PC-3 (cell line): ENCODE results near the gene DDX5. TPM values are rescaled to one million over a fixed set of nuclear protein-coding genes. Genes with fewer than 3 reads are reported as not detected.

Experiments used
- ATAC-seq: fragments of 200-7000 bp; cut with Tn5 transposase; 2 replicates; pipeline ENCODE4 v1.9.1; 2020; ENCODE audit warnings: mild to moderate bottlenecking, moderate library complexity
- Bru-seq: library from RNA; stranded (reverse); fragments of 400-500 nt; gene quantifications from one replicate; lab custom pipeline; 2021; lab: Mats Ljungman, UMichigan
- BruChase-seq, 2 experiments: library from RNA; stranded (reverse); fragments of 400-500 nt; gene quantifications; one replicate each; lab custom pipeline; 2021; lab: Mats Ljungman, UMichigan
- BruUV-seq: library from RNA; stranded (reverse); fragments of 400-500 nt; replicated peaks from 2 replicates; lab custom pipeline; 2021; lab: Mats Ljungman, UMichigan
- CTCF ChIA-PET: fragments of 300-600 bp; sonication (Branson Sonifier 250); formaldehyde crosslinking; loops from one replicate; lab custom pipeline; 2022; ENCODE audit warnings: antibody characterized with exemption; lab: Charles Lee
- POLR2A ChIA-PET: fragments of 300-600 bp; sonication (Branson Sonifier 250); formaldehyde crosslinking; loops from one replicate; lab custom pipeline; 2022; ENCODE audit warnings: antibody characterized with exemption; ENCODE audit not compliant: unreplicated experiment; lab: Charles Lee
- DNase-seq: peaks from one replicate; pipeline ENCODE4 v3.0.0-alpha.2; 2015
- H2AFZ ChIP-seq: fragments of 300-600 bp; sonication (generic); 2 replicates; pipeline ENCODE4 v1.6.0; 2016; ENCODE audit warnings: antibody characterized with exemption, low read length
- H3F3A ChIP-seq: fragments of 300-600 bp; sonication (generic); one replicate; pipeline ENCODE4 v1.6.0; 2017; ENCODE audit warnings: antibody characterized with exemption, low read length, control low read depth, mild to moderate bottlenecking; ENCODE audit not compliant: unreplicated experiment
- H3K27ac ChIP-seq: fragments of 300-600 bp; sonication (generic); 2 replicates; pipeline ENCODE4 v1.5.1; 2016; ENCODE audit warnings: mild to moderate bottlenecking, low read length
- H3K27me3 ChIP-seq: fragments of 300-600 bp; sonication (generic); 2 replicates; pipeline ENCODE4 v1.6.1; 2016; ENCODE audit warnings: low read length, mixed read lengths
- H3K36me3 ChIP-seq: fragments of 300-600 bp; sonication (generic); 2 replicates; pipeline ENCODE4 v1.6.1; 2016; ENCODE audit warnings: low read depth, mixed run types, low read length, mixed read lengths
- H3K4me1 ChIP-seq: fragments of 300-600 bp; sonication (generic); 2 replicates; pipeline ENCODE4 v1.5.1; 2016; ENCODE audit warnings: low read length; ENCODE audit not compliant: insufficient read depth
- H3K4me2 ChIP-seq: fragments of 300-600 bp; sonication (generic); 2 replicates; pipeline ENCODE4 v1.6.0; 2016; ENCODE audit warnings: low read length
- H3K4me3 ChIP-seq: fragments of 300-600 bp; sonication (generic); 2 replicates; pipeline ENCODE4 v1.5.1; 2016; ENCODE audit warnings: mild to moderate bottlenecking, low read length, mixed read lengths
- H3K79me2 ChIP-seq: fragments of 300-600 bp; sonication (generic); 2 replicates; pipeline ENCODE4 v1.6.1; 2017; ENCODE audit warnings: low read length, mixed read lengths
- H3K9ac ChIP-seq: fragments of 300-600 bp; sonication (generic); 2 replicates; pipeline ENCODE4 v1.6.0; 2016; ENCODE audit warnings: mild to moderate bottlenecking, low read length
- H3K9me2 ChIP-seq: fragments of 300-600 bp; sonication (generic); replicated peaks from 2 replicates; pipeline ENCODE4 v1.6.1; 2016; ENCODE audit warnings: mixed run types, low read length, mixed read lengths
- H3K9me3 ChIP-seq: fragments of 300-600 bp; sonication (generic); 2 replicates; pipeline ENCODE4 v1.6.1; 2016; ENCODE audit warnings: low read length, mixed read lengths
- H4K20me1 ChIP-seq: fragments of 300-600 bp; sonication (generic); 2 replicates; pipeline ENCODE4 v1.6.1; 2016; ENCODE audit warnings: low read length, mixed read lengths
- EZH2 ChIP-seq: fragments of 300-600 bp; sonication (generic); IDR thresholded peaks from one replicate; pipeline ENCODE4 v1.6.1; 2017; ENCODE audit warnings: antibody characterized with exemption, mild to moderate bottlenecking, low read length; ENCODE audit not compliant: unreplicated experiment
- EZH2phosphoT487 ChIP-seq: fragments of 300-600 bp; sonication (generic); IDR thresholded peaks from 2 replicates; pipeline ENCODE4 v1.6.1; 2018; ENCODE audit warnings: mild to moderate bottlenecking, antibody characterized with exemption, low read length, borderline replicate concordance
- intact Hi-C: fragments of 100-400 bp; cut with micrococcal nuclease; formaldehyde crosslinking; loops from 2 replicates; pipeline ENCODE4 v1.9.0; 2023
- long read RNA-seq: library from polyadenylated mRNA; unstranded; transcript quantifications from one replicate; pipeline ENCODE4 v2.0.0, GENCODE V29; 2021; ENCODE audit not compliant: unreplicated experiment
- total RNA-seq: library from RNA; depleted of rRNA; stranded (reverse); fragments of >200 nt; gene quantifications from 2 replicates; pipeline ENCODE4 v1.2.3, GENCODE V29; 2014; rRNA removed
- TF ChIP-seq, protein P1 (sequence below): fragments of 300-600 bp; sonication (generic); conservative IDR thresholded peaks from 2 replicates; pipeline ENCODE4 v1.5.1; 2017; ENCODE audit warnings: antibody characterized with exemption, low read depth, mild to moderate bottlenecking, low read length

DDX5 gene
- total RNA-seq (450 and 493 TPM in 2 replicates), Bru-seq, nascent RNA (percentile 100 among the genes with signal in this experiment), BruChase-seq, experiment 1, labeled RNA remaining after a 6-hour chase (percentile 100 among the genes with signal in this experiment), BruChase-seq, experiment 2, labeled RNA remaining after a 2-hour chase (percentile 100 among the genes with signal in this experiment)
- long read RNA-seq, transcript DDX5-201 (13 exons, 2,554 nt), result major isoform, 835 of 1,245 reads
- long read RNA-seq, transcript DDX5-215 (12 exons, 3,558 nt), result minor isoform, 63 of 1,245 reads
- long read RNA-seq, partial matches to known transcripts, result 156 of 1,245 reads
- long read RNA-seq, other reads (novel, unspliced or antisense), result 188 of 1,245 reads

DNA sequence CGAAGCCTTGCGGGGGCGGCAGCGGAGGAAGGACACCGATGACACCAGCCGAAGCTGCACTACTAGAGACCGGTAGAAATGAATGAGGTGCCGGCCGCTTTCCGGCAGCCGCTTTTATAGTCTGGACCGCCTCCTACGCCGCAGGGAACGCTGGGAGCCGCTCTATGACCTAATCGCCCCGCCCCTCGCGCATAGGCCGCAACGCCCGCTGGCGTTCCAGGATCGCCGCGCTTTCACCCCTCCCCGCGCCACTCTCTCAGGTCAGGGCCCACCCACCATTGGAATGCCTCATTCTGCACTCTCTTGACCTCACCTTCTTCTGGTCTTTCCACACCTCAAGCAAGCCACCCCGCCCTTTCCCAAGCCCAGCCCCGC is at the start of gene DDX5:
DDX5 (minus strand) TSS at position 89 of the 375 bp plus-strand sequence. CDS start 170 bp downstream, outside the sequence.
- BruUV-seq, result no TSS peak
- H3K9ac ChIP-seq, result peak within 1 kb of the TSS; percentile 97
- CTCF ChIA-PET, result interaction anchor here (0.5 to 0.6 kb wide), 2 partner anchors 9 to 226 kb away, joined by 3 to 6 read pairs; partner anchors contain the start of gene POLG2
- DNase-seq, result peak; percentile 99
- H4K20me1 ChIP-seq, result peaks cover 62% of the 10 kb centered on the region
- no peaks in the 10 kb centered on the region for H3K9me3 ChIP-seq
- H3K9me2 ChIP-seq, result no peaks in the 10 kb centered on the region
- H3K36me3 ChIP-seq, result peaks cover 56% of the 10 kb centered on the region
- POLR2A ChIA-PET, result interaction anchor here (0.6 to 2.4 kb wide), 7 partner anchors 10 to 551 kb away, joined by 3 to 50 read pairs (median 3); partner anchors contain the start of gene POLG2
- H3K27me3 ChIP-seq, result no peaks in the 10 kb centered on the region
- H3K4me3 ChIP-seq, result peak within 1 kb of the TSS; percentile 86
- peak within 1 kb of the TSS; percentile 90 for H2AFZ ChIP-seq
- peaks cover 24% of the 10 kb centered on the region for H3F3A ChIP-seq
- ATAC-seq, result peak; percentile 72
- H3K79me2 ChIP-seq, result peaks cover 89% of the 10 kb centered on the region
- peak within 1 kb of the TSS; percentile 90 for H3K27ac ChIP-seq
- peaks cover 41% of the 10 kb centered on the region for H3K4me1 ChIP-seq
- intact Hi-C loops, result loop anchor here (1.0 to 5.0 kb wide), 2 partner anchors 9 to 141 kb away; partner anchors contain the start of gene POLG2
- TF ChIP-seq, protein P1, sequence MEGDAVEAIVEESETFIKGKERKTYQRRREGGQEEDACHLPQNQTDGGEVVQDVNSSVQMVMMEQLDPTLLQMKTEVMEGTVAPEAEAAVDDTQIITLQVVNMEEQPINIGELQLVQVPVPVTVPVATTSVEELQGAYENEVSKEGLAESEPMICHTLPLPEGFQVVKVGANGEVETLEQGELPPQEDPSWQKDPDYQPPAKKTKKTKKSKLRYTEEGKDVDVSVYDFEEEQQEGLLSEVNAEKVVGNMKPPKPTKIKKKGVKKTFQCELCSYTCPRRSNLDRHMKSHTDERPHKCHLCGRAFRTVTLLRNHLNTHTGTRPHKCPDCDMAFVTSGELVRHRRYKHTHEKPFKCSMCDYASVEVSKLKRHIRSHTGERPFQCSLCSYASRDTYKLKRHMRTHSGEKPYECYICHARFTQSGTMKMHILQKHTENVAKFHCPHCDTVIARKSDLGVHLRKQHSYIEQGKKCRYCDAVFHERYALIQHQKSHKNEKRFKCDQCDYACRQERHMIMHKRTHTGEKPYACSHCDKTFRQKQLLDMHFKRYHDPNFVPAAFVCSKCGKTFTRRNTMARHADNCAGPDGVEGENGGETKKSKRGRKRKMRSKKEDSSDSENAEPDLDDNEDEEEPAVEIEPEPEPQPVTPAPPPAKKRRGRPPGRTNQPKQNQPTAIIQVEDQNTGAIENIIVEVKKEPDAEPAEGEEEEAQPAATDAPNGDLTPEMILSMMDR, result no peak
- TF ChIP-seq EZH2, result no peak
- no peak for TF ChIP-seq EZH2phosphoT487
- H3K4me2 ChIP-seq, result peak within 1 kb of the TSS; percentile 91

DNA sequence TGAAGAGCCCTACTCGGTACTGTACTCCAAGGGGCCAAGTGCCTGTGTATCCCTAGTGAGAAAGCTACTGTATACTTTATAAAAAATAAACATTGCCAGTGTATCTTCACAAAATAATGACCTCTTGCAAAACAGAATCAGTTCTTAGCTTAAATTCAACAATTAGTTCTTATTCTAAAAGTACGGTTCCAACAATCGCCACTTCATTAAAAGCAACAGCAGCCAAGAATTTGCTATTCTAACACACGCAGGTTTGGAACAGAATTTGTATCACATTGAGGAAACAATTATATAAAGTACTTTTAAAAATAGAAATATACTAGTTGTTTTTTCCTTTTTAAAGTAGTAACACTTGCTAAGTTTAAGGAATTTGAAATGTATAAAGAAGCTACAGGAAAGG is 49.2 kb upstream of the DDX5 start:
- Histone ChIP-seq H2AFZ (no peak overlapping the region), H3K27me3 (no peaks in the 10 kb centered on the region), H3F3A (peaks cover 10% of the 10 kb centered on the region), H3K4me1 (no peaks in the 10 kb centered on the region), H3K36me3 (peaks cover 65% of the 10 kb centered on the region), H3K9ac (no peak overlapping the region), H3K4me3 (no peak overlapping the region), H3K79me2 (no peaks in the 10 kb centered on the region), H3K9me2 (no peaks in the 10 kb centered on the region), H3K27ac (no peak overlapping the region), H3K9me3 (no peaks in the 10 kb centered on the region), H4K20me1 (no peaks in the 10 kb centered on the region), H3K4me2 (no peak overlapping the region)
- ChIA-PET CTCF (no interaction called here), POLR2A (no interaction called here)
- intact Hi-C loops, result no loop called here
- TF ChIP-seq EZH2phosphoT487 (no peak), EZH2 (no peak)
- TF ChIP-seq, protein P1, result no peak
- BruUV-seq, result no TSS peak
- DNase-seq, result no peak
- ATAC-seq, result no peak
